K562 (cell line): ENCODE results near the gene BIRC5. TPM values are rescaled to one million over a fixed set of nuclear protein-coding genes. Genes with fewer than 3 reads are reported as not detected.

Experiments used
- ARID2 ChIP-seq: fragments of 450-650 bp; IDR thresholded peaks from 2 replicates; pipeline ENCODE4 v1.6.1; 2017; ENCODE audit warnings: antibody characterized with exemption, mild to moderate bottlenecking
- CREB1 ChIP-seq, 2 experiments: sonication (generic) in 1 of 2; formaldehyde crosslinking in 1 of 2; IDR thresholded peaks; 2 replicates each; pipeline versions ENCODE4 v1.6.1 to v1.8.0; 2012 to 2022; ENCODE audit warnings: inconsistent platforms in 1 of 2, mild to moderate bottlenecking in 1 of 2, missing genetic modification reagents in 1 of 2, moderate library complexity in 1 of 2
- HMG20B ChIP-seq: fragments of 250-450 bp; sonication (Bioruptor Pico); IDR thresholded peaks from 2 replicates; pipeline ENCODE4 v1.5.0; 2021; ENCODE audit warnings: mild to moderate bottlenecking
- HOXB6 ChIP-seq: fragments of 250-450 bp; sonication (Bioruptor Pico); IDR thresholded peaks from 2 replicates; pipeline ENCODE4 v1.5.1; 2022; ENCODE audit warnings: mild to moderate bottlenecking, borderline replicate concordance
- POLR2A ChIP-seq: fragments of 450-650 bp; conservative IDR thresholded peaks from 2 replicates; pipeline ENCODE4 v1.6.1; 2016
- PPARD ChIP-seq: fragments of 250-450 bp; sonication (Bioruptor Pico); IDR thresholded peaks from 2 replicates; pipeline ENCODE4 v1.8.0; 2022; ENCODE audit warnings: inconsistent platforms, mild to moderate bottlenecking, moderate library complexity
- PYGO2 ChIP-seq: fragments of 450-650 bp; IDR thresholded peaks from 2 replicates; pipeline ENCODE4 v1.6.1; 2016; ENCODE audit warnings: mild to moderate bottlenecking, missing genetic modification characterization, moderate library complexity, missing compliant biosample characterization
- SUPT5H ChIP-seq: fragments of 450-650 bp; IDR thresholded peaks from 2 replicates; pipeline ENCODE4 v1.6.1; 2016
- TCFL5 ChIP-seq: fragments of 250-450 bp; sonication (Bioruptor Pico); conservative IDR thresholded peaks from 2 replicates; pipeline ENCODE4 v1.6.1; 2021; ENCODE audit warnings: mild to moderate bottlenecking, moderate library complexity, matching md5 sums
- ZKSCAN3 ChIP-seq: fragments of 250-450 bp; sonication (Bioruptor Pico); IDR thresholded peaks from 2 replicates; pipeline ENCODE4 v1.4.0; 2020
- polyA plus RNA-seq, 8 experiments: library from polyadenylated mRNA; depleted of rRNA in 4 of 8; stranded (reverse) in 5 of 8; unstranded in 3 of 8; fragments of >200 nt; fragmentation: Nextera tagmentation in 2 of 8; fragmentation: Illumina TruSeq in 1 of 8; extraction: Ambion mirVana in 2 of 8; extraction: Trizol in 1 of 8; gene quantifications; 2 replicates each; pipeline versions ENCODE4 v1.2.1 to v1.2.3, GENCODE V29; 2011 to 2014; ENCODE audit warnings: inconsistent platforms in 1 of 8, missing spikeins in 1 of 8
- total RNA-seq, 7 experiments: library from RNA; depleted of rRNA in 6 of 7; stranded (reverse); fragments of >200 nt in 6 of 7; fragmentation: Illumina TruSeq in 2 of 7; extraction: Trizol in 2 of 7; gene quantifications; 2 replicates each; pipeline versions ENCODE4 v1.2.1 to v1.2.3, GENCODE V29; 2011 to 2021; ENCODE audit warnings: low replicate concordance in 1 of 7
- TF ChIP-seq, protein P1 (sequence below): sonication (generic); formaldehyde crosslinking; IDR thresholded peaks from 2 replicates; pipeline ENCODE4 v1.8.0; 2022; ENCODE audit warnings: mild to moderate bottlenecking, missing genetic modification reagents
- TF ChIP-seq, protein P2 (sequence below): conservative IDR thresholded peaks from 2 replicates; pipeline ENCODE4 v1.6.1; 2011; ENCODE audit warnings: low read depth, mild to moderate bottlenecking, low read length; ENCODE audit not compliant: control insufficient read depth
- TF ChIP-seq, protein P3 (sequence below): sonication (generic); formaldehyde crosslinking; IDR thresholded peaks from 2 replicates; pipeline ENCODE4 v1.8.1; 2022; ENCODE audit warnings: missing genetic modification reagents
- TF ChIP-seq, protein P4 (sequence below), 3 experiments: fragments of 200-800 bp in 1 of 3; fragments of 250-450 bp in 1 of 3; fragments of 450-650 bp in 1 of 3; sonication (Bioruptor Pico) in 1 of 3; sonication (Bioruptor generic) in 1 of 3; formaldehyde crosslinking in 1 of 3; IDR thresholded peaks; 2 replicates each; pipeline versions ENCODE4 v1.6.1 to v1.8.0; 2016 to 2022; ENCODE audit warnings: mild to moderate bottlenecking in 2 of 3, missing genetic modification characterization in 2 of 3, missing compliant biosample characterization in 1 of 3, moderate library complexity in 1 of 3
- TF ChIP-seq, protein P5 (sequence below): fragments of 450-650 bp; formaldehyde crosslinking; IDR thresholded peaks from 2 replicates; pipeline ENCODE4 v1.4.0; 2020; ENCODE audit warnings: mild to moderate bottlenecking, moderate library complexity

Gene BIRC5
- total and polyA plus RNA-seq, 9 of the 15 experiments (the other 6 are each of a cell fraction or from before 2014, with no cell fraction given) = 64.4 to 140 (median 101) TPM

DNA sequence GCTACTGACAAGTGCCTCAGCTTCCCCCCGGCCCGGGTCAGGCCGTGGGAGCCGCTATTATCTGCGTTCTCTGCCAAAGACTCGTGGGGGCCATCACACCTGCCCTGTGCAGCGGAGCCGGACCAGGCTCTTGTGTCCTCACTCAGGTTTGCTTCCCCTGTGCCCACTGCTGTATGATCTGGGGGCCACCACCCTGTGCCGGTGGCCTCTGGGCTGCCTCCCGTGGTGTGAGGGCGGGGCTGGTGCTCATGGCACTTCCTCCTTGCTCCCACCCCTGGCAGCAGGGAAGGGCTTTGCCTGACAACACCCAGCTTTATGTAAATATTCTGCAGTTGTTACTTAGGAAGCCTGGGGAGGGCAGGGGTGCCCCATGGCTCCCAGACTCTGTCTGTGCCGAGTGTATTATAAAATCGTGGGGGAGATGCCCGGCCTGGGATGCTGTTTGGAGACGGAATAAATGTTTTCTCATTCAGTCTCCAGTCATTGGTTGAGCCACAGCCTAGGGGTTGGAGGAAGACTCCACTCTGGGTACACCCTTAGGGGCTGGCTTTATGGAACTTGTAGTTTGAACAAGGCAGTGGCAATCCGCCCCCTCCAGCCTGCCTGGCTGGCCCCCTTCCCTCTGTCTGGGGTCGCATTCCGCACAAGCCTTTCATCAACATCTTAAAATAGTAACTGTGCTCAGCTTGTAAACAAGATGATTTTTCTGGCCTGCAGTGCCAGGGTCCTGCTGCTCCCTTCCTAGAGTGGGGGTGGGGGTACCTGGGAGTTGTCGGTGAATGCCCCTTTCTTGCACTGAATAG lies 41.6 kb upstream of the BIRC5 start (continued):
- no peak for TF ChIP-seq HMG20B (CRISPR knock-in tag)
- TF ChIP-seq, protein P1, sequence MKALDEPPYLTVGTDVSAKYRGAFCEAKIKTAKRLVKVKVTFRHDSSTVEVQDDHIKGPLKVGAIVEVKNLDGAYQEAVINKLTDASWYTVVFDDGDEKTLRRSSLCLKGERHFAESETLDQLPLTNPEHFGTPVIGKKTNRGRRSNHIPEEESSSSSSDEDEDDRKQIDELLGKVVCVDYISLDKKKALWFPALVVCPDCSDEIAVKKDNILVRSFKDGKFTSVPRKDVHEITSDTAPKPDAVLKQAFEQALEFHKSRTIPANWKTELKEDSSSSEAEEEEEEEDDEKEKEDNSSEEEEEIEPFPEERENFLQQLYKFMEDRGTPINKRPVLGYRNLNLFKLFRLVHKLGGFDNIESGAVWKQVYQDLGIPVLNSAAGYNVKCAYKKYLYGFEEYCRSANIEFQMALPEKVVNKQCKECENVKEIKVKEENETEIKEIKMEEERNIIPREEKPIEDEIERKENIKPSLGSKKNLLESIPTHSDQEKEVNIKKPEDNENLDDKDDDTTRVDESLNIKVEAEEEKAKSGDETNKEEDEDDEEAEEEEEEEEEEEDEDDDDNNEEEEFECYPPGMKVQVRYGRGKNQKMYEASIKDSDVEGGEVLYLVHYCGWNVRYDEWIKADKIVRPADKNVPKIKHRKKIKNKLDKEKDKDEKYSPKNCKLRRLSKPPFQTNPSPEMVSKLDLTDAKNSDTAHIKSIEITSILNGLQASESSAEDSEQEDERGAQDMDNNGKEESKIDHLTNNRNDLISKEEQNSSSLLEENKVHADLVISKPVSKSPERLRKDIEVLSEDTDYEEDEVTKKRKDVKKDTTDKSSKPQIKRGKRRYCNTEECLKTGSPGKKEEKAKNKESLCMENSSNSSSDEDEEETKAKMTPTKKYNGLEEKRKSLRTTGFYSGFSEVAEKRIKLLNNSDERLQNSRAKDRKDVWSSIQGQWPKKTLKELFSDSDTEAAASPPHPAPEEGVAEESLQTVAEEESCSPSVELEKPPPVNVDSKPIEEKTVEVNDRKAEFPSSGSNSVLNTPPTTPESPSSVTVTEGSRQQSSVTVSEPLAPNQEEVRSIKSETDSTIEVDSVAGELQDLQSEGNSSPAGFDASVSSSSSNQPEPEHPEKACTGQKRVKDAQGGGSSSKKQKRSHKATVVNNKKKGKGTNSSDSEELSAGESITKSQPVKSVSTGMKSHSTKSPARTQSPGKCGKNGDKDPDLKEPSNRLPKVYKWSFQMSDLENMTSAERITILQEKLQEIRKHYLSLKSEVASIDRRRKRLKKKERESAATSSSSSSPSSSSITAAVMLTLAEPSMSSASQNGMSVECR (CRISPR knock-in tag) = 0 out of 2 replicates have a peak, but pooled peaks have one; percentile 41
- no peak for TF ChIP-seq ARID2
- TF ChIP-seq, protein P2, sequence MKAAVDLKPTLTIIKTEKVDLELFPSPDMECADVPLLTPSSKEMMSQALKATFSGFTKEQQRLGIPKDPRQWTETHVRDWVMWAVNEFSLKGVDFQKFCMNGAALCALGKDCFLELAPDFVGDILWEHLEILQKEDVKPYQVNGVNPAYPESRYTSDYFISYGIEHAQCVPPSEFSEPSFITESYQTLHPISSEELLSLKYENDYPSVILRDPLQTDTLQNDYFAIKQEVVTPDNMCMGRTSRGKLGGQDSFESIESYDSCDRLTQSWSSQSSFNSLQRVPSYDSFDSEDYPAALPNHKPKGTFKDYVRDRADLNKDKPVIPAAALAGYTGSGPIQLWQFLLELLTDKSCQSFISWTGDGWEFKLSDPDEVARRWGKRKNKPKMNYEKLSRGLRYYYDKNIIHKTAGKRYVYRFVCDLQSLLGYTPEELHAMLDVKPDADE = no peak
- TF ChIP-seq, protein P3, sequence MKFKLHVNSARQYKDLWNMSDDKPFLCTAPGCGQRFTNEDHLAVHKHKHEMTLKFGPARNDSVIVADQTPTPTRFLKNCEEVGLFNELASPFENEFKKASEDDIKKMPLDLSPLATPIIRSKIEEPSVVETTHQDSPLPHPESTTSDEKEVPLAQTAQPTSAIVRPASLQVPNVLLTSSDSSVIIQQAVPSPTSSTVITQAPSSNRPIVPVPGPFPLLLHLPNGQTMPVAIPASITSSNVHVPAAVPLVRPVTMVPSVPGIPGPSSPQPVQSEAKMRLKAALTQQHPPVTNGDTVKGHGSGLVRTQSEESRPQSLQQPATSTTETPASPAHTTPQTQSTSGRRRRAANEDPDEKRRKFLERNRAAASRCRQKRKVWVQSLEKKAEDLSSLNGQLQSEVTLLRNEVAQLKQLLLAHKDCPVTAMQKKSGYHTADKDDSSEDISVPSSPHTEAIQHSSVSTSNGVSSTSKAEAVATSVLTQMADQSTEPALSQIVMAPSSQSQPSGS (CRISPR knock-in tag) = no peak
- no peak for TF ChIP-seq HOXB6 (CRISPR knock-in tag)
- TF ChIP-seq, protein P4, sequence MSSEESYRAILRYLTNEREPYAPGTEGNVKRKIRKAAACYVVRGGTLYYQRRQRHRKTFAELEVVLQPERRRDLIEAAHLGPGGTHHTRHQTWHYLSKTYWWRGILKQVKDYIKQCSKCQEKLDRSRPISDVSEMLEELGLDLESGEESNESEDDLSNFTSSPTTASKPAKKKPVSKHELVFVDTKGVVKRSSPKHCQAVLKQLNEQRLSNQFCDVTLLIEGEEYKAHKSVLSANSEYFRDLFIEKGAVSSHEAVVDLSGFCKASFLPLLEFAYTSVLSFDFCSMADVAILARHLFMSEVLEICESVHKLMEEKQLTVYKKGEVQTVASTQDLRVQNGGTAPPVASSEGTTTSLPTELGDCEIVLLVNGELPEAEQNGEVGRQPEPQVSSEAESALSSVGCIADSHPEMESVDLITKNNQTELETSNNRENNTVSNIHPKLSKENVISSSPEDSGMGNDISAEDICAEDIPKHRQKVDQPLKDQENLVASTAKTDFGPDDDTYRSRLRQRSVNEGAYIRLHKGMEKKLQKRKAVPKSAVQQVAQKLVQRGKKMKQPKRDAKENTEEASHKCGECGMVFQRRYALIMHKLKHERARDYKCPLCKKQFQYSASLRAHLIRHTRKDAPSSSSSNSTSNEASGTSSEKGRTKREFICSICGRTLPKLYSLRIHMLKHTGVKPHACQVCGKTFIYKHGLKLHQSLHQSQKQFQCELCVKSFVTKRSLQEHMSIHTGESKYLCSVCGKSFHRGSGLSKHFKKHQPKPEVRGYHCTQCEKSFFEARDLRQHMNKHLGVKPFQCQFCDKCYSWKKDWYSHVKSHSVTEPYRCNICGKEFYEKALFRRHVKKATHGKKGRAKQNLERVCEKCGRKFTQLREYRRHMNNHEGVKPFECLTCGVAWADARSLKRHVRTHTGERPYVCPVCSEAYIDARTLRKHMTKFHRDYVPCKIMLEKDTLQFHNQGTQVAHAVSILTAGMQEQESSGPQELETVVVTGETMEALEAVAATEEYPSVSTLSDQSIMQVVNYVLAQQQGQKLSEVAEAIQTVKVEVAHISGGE (CRISPR knock-in tag; IDR thresholded peaks at IDR 0.05) = no peak
- TF ChIP-seq SUPT5H = peak; percentile 48; the same call in 1 of the 2 replicates
- TF ChIP-seq ZKSCAN3 (CRISPR knock-in tag) = no peak
- peak; percentile 45 for TF ChIP-seq POLR2A
- peak; percentile 11; the same call in 1 of the 2 replicates for TF ChIP-seq CREB1 (IDR thresholded peaks at IDR 0.05)
- TF ChIP-seq CREB1 (CRISPR knock-in tag; IDR thresholded peaks at IDR 0.05) = no peak
- no peak for TF ChIP-seq PPARD (CRISPR knock-in tag)
- TF ChIP-seq, protein P5, sequence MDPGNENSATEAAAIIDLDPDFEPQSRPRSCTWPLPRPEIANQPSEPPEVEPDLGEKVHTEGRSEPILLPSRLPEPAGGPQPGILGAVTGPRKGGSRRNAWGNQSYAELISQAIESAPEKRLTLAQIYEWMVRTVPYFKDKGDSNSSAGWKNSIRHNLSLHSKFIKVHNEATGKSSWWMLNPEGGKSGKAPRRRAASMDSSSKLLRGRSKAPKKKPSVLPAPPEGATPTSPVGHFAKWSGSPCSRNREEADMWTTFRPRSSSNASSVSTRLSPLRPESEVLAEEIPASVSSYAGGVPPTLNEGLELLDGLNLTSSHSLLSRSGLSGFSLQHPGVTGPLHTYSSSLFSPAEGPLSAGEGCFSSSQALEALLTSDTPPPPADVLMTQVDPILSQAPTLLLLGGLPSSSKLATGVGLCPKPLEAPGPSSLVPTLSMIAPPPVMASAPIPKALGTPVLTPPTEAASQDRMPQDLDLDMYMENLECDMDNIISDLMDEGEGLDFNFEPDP (CRISPR knock-in tag) = no peak
- no peak for TF ChIP-seq TCFL5
- no peak for TF ChIP-seq PYGO2 (tag)
